ENCODE measurements around the gene THBS4. TPM values are rescaled to one million over a fixed set of nuclear protein-coding genes. Genes with fewer than 3 reads are reported as not detected.

THBS4 gene
- total and polyA plus RNA-seq, 8 donors, result 3.7 to 56.8 (median 8.6) TPM

- no peak for ATAC-seq
- Histone ChIP-seq H3K27me3 (no peaks in the 10 kb centered on the region), H3K27ac (no peak overlapping the region), H3K4me3 (no peak overlapping the region), H3K4me1 (no peaks in the 10 kb centered on the region), H3K36me3 (no peaks in the 10 kb centered on the region), H3K9me3 (no peaks in the 10 kb centered on the region)
- TF ChIP-seq CTCF (IDR thresholded peaks at IDR 0.05), result no peak
- FAIRE-seq, result no peak
- 69 to 70% methylated on average over 5 of the region's 5 CpGs for WGBS, 2 donors
- no peak for DNase-seq
- intact Hi-C loops (cut with DNase I), result no loop called here
Measured at GRCh38 chr5:80010754-80011392, 24.3 kb upstream of the THBS4 start.

GRCh38 chr5:80025069-80025468 lies 10.1 kb upstream of the THBS4 start:
- ATAC-seq, result no peak
- H3K4me1 ChIP-seq, result no peaks in the 10 kb centered on the region
- FAIRE-seq, result no peak
- H3K27ac ChIP-seq, result no peak overlapping the region
- no peak overlapping the region for H3K4me3 ChIP-seq
- no peak for TF ChIP-seq CTCF (IDR thresholded peaks at IDR 0.05)
- no peak for DNase-seq
- no peaks in the 10 kb centered on the region for H3K9me3 ChIP-seq
- H3K27me3 ChIP-seq, result no peaks in the 10 kb centered on the region
- WGBS, 2 donors, result 63 to 71% methylated on average over 2 of the region's 2 CpGs
- H3K36me3 ChIP-seq, result no peaks in the 10 kb centered on the region
- intact Hi-C loops (cut with DNase I), result no loop called here

- Histone ChIP-seq H3K4me1 (no peaks in the 10 kb centered on the region), H3K27me3 (no peaks in the 10 kb centered on the region), H3K9me3 (no peaks in the 10 kb centered on the region), H3K27ac (no peak overlapping the region), H3K4me3 (no peak overlapping the region), H3K36me3 (no peaks in the 10 kb centered on the region)
- FAIRE-seq (no peak), DNase-seq (no peak), ATAC-seq (no peak)
- intact Hi-C loops (cut with DNase I), result no loop called here
- no peak for TF ChIP-seq CTCF (IDR thresholded peaks at IDR 0.05)
Measured at GRCh38 chr5:80026841-80027240, 8.3 kb upstream of the THBS4 start.

- no peak for DNase-seq
Measured at GRCh38 chr5:80031109-80031508, 4.0 kb upstream of the THBS4 start.

More at GRCh38 chr5:80031109-80031508, 4.0 kb upstream of the THBS4 start:
- TF ChIP-seq CTCF (IDR thresholded peaks at IDR 0.05), result no peak
- Histone ChIP-seq H3K4me1 (no peaks in the 10 kb centered on the region), H3K36me3 (no peaks in the 10 kb centered on the region), H3K27me3 (peaks cover 0 to 27% (median 2%) of the 10 kb centered on the region in 4 donors), H3K4me3 (no peak overlapping the region), H3K9me3 (no peaks in the 10 kb centered on the region), H3K27ac (no peak overlapping the region)
- intact Hi-C loops (cut with DNase I), result no loop called here
- ATAC-seq (no peak), FAIRE-seq (no peak)
- WGBS, 2 donors, result 53 to 57% methylated on average over 1 of the region's 1 CpG
